Stimulated activated CD4-positive, alpha-beta T cell treated with anti-CD3 and anti-CD28 coated beads, Interleukin-1b, Interleukin-23, amount 100 ng/mL, for 1 hour (primary cell): ENCODE data around the gene CLCN2.

Source experiments
- DNase-seq, 2 donors: peaks; one replicate each; pipeline ENCODE4 v3.0.0-alpha.2; 2020; ENCODE audit warnings: low read depth in 2 of 2

The CLCN2 gene

DNA sequence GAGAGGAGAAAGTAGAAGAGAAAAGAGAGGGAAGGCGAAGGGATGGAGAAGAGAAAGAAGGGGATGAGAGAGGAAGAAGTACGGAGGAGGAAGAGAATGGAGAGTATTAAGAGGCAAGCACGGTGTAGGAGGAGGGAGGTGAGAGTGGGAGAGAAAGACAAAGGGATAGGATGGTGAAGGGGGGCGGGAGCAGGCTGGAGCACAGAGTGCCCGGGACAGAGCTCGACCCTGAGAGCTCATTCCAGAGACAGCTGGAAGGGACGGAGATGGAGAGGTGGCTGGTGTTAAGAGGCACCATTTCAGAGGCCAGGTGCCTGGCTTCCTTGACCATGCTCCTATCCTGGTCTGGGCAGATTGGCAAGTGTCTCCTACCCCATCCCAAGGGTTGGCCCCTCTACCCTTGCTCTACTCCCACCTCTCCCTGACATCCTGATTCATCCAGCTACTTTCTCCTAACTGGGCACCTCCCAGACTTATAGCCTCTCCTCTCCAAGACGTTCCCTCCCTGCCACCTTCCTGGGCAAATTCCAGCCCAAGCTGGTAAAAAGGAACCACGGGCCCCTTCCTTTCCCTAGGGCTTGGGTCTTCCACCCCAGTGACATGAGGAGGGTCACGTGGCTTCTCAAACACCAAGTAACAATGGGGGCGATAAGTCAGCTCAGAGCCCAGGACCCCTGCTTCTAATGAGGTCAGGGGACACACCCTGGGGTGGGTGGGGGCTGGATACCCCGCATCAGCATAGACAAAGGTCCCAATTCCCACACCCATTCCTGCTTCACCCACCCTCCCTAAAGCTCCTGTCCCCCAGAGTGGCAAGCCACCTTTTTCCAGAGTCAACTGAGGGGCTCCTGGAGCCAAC is 1.1 kb downstream of the CLCN2 start:
- DNase-seq = no peak

- no peak for DNase-seq
Measured at GRCh38 chr3:184359610-184360009, 1.8 kb downstream of the CLCN2 start.

GRCh38 chr3:184358921-184359350 is 2.5 kb downstream of the CLCN2 start:
- no peak for DNase-seq

DNA sequence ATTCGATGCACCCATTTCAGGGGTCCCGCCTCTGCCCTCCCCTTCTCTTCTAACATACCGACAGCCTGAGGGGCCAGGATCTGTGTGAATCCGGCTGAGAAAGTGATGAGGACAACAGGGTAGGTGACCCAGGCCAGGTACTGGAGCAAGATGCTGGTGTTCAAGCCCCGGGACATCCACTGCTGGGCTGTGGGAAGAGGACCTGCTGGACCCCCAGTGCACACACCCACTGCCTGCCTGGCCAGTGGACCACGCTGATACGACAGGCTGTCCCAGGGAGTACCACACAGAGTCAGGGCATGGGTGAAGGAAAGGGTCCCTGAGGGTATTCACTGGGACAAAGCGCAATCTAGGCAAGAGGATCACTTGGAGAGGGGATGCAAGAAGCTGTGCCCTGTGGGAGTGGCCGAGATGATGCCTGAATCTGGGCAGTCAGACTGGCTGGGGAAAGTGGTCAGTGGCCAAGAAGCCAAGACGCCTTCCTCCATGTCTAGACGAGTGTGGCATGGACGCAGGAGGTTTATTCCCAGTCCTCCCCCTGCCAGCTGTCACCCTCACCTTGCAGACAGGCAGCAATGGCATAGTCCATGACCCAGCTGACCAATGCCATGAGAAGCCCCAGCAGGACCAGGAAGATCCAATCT is 3.2 kb downstream of the CLCN2 start:
- DNase-seq = no peak

GRCh38 chr3:184357248-184358123 is 3.9 kb downstream of the CLCN2 start:
- no peak for DNase-seq

- no peak for DNase-seq
Measured at GRCh38 chr3:184355261-184356040, 6.0 kb downstream of the CLCN2 start.

- DNase-seq = no peak
Measured at GRCh38 chr3:184354754-184355153, 6.7 kb downstream of the CLCN2 start.

DNA sequence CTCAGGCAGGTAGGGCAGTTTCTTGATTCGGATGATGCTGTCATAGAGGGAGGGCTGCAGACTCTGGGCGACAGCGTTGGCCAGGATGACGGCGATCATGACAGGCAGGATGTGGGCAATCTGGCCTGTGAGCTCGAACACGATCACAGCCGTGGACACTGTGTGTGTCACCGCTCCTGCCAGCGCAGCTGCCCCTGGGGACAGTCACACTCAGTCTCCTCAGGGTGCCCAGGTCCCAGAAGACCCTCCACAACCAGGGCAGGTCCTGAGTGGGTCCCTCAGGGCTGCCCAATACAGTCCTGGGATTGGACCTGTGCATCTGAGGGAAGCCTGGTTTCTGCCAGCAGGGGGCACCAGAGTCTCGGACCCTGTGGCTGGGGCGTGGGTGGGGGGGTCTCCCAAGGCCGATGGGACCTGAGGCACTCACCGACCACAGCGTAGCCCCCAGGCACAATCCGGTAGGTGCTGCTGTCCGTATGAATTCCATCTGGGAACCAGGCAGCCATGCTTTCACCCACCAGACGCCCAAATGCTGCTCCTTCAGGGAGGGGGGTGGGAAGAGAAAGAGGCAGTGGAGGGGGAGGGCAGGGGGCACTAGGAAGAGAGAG is 7.2 kb downstream of the CLCN2 start:
- DNase-seq = peak in 1 of 2 donors; percentile 68

DNA sequence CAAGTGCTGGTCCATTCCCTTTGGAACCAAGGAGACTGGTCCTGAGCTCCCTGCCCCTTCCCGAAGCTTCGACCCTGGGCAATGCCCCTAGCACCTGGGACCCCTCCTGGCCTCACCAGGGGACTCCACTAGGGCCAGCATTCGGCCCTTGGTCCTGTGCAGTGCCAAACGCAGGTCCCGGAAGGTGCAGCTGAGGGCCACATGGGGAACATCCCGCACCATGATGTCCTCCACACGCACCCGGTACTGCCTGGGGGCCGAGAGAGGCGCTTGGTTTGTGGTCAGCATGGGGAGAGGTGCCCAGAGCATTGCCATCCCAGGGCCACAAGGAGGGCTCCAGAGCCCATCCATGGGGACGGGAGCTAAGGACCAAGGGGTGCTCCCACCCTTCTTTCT is 7.9 kb downstream of the CLCN2 start:
- DNase-seq = no peak

- no peak for DNase-seq
Measured at GRCh38 chr3:184352897-184353545, 8.4 kb downstream of the CLCN2 start.

- DNase-seq = no peak
Measured at GRCh38 chr3:184352149-184352785, 9.1 kb downstream of the CLCN2 start.

- DNase-seq = no peak
Measured at GRCh38 chr3:184351511-184352148, 9.8 kb downstream of the CLCN2 start.

DNA sequence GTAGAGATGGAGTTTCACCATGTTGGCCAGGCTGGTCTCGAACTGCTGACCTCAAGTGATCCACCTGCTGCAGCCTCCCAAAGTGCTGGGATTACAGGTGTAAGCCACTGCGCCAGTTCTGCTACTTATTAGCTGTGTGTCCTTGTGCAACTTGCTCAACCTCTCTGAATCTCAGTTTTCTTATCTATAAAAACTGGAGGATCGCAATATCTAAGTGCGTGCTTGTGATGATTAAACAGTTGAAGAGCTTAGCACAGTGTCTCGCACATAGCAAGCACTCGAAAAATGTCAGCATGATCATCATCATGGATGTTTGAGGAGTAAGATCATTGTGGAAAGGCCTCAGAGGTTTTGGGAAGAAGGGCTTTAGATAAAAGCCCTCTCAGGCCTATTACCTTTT is 10.8 kb downstream of the CLCN2 start:
- DNase-seq = no peak

DNA sequence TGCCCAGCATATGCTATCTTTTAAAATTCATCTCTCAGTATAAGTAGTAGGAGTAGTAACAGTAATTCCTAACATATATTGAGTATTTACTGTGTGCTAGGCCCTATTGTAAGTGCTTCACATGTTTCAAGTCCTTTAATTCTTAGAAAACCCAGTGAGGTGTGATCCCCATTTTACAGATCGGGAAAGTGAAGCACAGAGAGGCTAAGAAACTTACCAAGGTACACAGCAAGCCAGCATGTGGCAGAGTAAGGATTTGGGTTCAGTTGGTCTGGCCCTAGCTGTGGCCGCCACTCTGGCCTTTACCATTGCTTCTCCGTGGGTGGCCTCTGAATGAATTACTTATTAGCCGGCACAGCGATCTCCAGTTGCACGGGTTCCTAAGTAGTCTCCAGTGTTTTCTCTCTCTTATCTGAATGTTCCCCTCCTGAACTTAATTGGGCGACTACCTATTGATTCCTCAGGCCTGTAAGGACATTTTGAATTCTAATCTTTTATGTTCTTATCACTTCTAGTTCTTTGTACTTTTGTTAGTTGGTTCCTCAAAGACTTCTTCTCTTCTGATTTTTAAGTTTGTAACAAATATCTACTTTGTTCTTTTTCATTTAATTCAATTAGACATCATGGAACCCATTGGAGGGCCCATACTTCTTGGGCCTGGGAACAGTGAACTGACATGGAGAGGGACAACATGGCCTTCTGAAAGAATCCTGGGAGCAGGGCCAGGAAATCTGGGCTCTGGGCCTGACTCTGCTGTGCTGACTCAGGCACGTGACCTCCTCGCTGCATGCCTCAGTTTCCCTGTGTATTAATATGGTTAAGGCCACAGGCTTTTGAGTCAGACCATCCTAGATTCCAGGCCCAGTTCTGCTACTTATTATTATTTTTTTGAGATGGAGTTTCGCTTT is 11.6 kb downstream of the CLCN2 start:
- no peak for DNase-seq

DNA sequence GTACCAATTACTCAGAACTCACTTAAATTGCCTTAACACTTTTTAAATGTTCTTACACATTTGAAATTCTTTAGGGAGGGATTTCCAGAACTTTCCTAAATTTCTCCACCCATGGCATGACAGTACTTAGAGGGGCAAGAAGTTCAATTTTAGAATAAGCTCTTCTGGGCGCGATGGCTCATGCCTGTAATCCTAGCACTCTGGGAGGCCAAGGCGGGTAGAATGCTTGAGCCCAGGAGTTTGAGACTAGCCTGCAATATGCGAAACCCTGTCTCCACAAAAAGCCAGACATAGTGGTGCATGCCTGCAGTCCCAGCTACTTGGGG is 13.4 kb downstream of the CLCN2 start:
- no peak for DNase-seq

DNA sequence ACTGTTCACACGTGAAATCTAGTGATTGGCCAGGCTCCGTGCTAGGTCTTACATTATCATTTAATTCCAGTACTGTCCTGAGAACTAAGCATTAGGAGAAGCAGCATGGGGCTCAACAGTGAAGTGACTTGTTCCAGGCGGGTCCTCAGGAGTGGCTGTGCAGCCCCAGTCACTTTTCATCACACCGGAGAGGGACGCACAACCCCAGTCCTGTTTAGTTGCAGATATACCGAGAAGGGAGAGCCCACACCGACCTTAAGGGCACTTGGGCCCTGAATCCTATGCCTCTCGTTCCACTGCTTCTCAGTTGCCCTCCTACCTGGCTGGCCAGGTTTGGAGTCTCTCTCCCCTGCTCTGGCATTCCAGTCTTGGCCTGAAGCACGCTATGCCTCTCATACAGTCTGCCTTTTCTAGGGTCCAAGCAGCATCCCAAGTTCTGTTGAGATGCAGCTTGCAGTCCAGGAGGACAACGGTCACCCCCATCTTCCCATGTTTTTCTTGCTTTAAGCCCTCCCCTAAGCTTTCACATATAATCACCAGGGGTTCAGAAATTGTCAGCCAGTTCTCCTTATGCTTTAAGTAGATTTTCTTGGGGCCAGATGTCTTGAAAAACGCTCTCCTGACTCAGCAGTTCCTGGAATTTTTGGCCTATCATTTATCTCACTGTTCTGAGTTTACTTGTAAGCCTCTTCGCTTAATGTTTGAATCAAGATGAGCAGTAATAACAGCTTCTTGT is 13.9 kb downstream of the CLCN2 start:
- no peak for DNase-seq

- no peak for DNase-seq
Measured at GRCh38 chr3:184346480-184347190, 14.8 kb downstream of the CLCN2 start.
